ENCODE measurements around the gene TOPBP1.

DNA sequence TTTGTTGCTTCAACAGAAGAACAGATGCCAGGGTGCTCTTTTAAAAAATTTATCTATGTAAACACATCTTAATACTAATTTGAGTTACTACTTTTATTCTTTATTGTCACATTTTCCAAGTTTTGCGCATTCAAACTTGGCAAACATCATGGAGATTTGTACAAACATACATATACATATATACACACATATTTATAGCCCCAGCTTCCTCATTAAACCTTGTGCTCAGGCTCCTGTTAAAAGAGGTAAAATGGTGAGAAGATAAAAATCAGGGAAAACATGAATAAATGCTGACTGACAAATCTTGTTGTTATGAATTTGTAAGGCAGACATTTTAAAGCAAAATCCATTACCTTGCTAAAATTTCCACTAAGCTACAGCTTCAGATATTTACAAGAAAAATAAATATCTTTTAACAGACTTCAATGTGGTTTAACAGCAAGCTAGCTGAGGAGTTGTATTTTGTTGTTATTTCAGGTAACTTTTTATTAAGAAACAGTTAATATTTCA, 61.1 kb downstream of the TOPBP1 start:
- TF ChIP-seq, protein P1, sequence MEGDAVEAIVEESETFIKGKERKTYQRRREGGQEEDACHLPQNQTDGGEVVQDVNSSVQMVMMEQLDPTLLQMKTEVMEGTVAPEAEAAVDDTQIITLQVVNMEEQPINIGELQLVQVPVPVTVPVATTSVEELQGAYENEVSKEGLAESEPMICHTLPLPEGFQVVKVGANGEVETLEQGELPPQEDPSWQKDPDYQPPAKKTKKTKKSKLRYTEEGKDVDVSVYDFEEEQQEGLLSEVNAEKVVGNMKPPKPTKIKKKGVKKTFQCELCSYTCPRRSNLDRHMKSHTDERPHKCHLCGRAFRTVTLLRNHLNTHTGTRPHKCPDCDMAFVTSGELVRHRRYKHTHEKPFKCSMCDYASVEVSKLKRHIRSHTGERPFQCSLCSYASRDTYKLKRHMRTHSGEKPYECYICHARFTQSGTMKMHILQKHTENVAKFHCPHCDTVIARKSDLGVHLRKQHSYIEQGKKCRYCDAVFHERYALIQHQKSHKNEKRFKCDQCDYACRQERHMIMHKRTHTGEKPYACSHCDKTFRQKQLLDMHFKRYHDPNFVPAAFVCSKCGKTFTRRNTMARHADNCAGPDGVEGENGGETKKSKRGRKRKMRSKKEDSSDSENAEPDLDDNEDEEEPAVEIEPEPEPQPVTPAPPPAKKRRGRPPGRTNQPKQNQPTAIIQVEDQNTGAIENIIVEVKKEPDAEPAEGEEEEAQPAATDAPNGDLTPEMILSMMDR (IDR thresholded peaks at IDR 0.05) = no peak
- TF ChIP-seq POLR2A (IDR thresholded peaks at IDR 0.05) = no peak
